MCF 10A (cell line): ENCODE results near the gene CIBAR2. TPM values are rescaled to one million over a fixed set of nuclear protein-coding genes. Genes with fewer than 3 reads are reported as not detected.

ENCODE experiments used
- BruUV-seq: library from RNA; stranded (reverse); fragments of 400-500 nt; replicated peaks from 2 replicates; lab custom pipeline; 2021; lab: Mats Ljungman, UMichigan
- CTCF ChIA-PET: fragments of 300-600 bp; sonication (Branson Sonifier 250); formaldehyde crosslinking; extraction: SDS; loops from one replicate; lab custom pipeline; 2021; ENCODE audit warnings: antibody characterized with exemption, inconsistent platforms; lab: Yijun Ruan, JAX
- POLR2A ChIA-PET: fragments of 300-600, 350-650 bp; sonication (Branson Sonifier 250); formaldehyde crosslinking; extraction: SDS; loops from one replicate; lab custom pipeline; 2020; ENCODE audit warnings: antibody characterized with exemption, inconsistent platforms; lab: Yijun Ruan, JAX
- DNase-seq: peaks from one replicate; pipeline ENCODE4 v3.0.0-alpha.2; 2018; ENCODE audit not compliant: unreplicated experiment
- H3K27ac Mint-ChIP-seq: one replicate; pipeline ENCODE4 v1.8.0; 2022; ENCODE audit warnings: mild to moderate bottlenecking, low read depth, mixed read lengths; ENCODE audit not compliant: unreplicated experiment
- H3K27me3 Mint-ChIP-seq: one replicate; pipeline ENCODE4 v1.8.0; 2022; ENCODE audit warnings: mixed read lengths; ENCODE audit not compliant: insufficient read depth, unreplicated experiment
- H3K36me3 Mint-ChIP-seq: one replicate; pipeline ENCODE4 v1.8.0; 2022; ENCODE audit warnings: mild to moderate bottlenecking, moderate library complexity, mixed read lengths; ENCODE audit not compliant: insufficient read depth, unreplicated experiment
- H3K4me1 Mint-ChIP-seq: one replicate; pipeline ENCODE4 v1.8.0; 2022; ENCODE audit warnings: mixed read lengths; ENCODE audit not compliant: insufficient read depth, unreplicated experiment
- H3K4me3 Mint-ChIP-seq: one replicate; pipeline ENCODE4 v1.8.0; 2022; ENCODE audit warnings: mild to moderate bottlenecking, moderate library complexity, mixed read lengths; ENCODE audit not compliant: unreplicated experiment
- H3K9me3 Mint-ChIP-seq: one replicate; pipeline ENCODE4 v1.8.0; 2022; ENCODE audit warnings: mixed read lengths; ENCODE audit not compliant: unreplicated experiment
- intact Hi-C: fragments of 100-400 bp; cut with micrococcal nuclease; formaldehyde crosslinking; loops from 2 replicates; pipeline ENCODE4 v1.14.1; 2022
- total RNA-seq: library from RNA; stranded (reverse); gene quantifications from 2 replicates; pipeline ENCODE4 v1.2.3, GENCODE V29; 2022
- TF ChIP-seq, protein P1 (sequence below): fragments of 200-600 bp; IDR thresholded peaks from one replicate; pipeline ENCODE4 v1.8.0; 2022; ENCODE audit warnings: antibody characterized with exemption, mild to moderate bottlenecking; ENCODE audit not compliant: unreplicated experiment

Gene CIBAR2
- total RNA-seq, 1 experiment from 2014 or later: not detected

DNA sequence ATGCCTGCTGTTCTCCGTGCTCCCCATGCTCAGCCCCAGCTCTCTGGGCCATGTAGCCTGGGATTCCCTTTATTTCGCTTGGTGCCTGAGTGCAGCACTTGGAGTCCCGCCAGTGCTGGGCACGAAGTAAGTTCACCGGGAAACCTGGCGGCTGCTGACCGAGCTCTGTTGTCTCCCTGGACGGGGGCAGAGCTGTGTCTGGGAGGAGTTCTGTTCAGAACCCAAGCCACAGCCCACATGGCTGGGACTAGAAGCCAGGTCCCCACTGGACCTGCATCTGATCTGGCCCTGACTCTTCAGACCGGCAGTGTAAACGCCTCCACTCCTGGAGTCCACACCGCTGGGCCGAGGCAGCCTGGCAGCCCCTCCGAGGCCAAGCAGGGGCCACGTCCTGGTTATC lies 37.5 kb upstream of the CIBAR2 start:
- Mint-ChIP-seq H3K27ac (no peak overlapping the region), H3K4me3 (no peak overlapping the region), H3K9me3 (no peaks in the 10 kb centered on the region), H3K4me1 (peaks cover 42% of the 10 kb centered on the region), H3K27me3 (no peaks in the 10 kb centered on the region), H3K36me3 (peaks cover 5% of the 10 kb centered on the region)
- no TSS peak for BruUV-seq
- TF ChIP-seq, protein P1, sequence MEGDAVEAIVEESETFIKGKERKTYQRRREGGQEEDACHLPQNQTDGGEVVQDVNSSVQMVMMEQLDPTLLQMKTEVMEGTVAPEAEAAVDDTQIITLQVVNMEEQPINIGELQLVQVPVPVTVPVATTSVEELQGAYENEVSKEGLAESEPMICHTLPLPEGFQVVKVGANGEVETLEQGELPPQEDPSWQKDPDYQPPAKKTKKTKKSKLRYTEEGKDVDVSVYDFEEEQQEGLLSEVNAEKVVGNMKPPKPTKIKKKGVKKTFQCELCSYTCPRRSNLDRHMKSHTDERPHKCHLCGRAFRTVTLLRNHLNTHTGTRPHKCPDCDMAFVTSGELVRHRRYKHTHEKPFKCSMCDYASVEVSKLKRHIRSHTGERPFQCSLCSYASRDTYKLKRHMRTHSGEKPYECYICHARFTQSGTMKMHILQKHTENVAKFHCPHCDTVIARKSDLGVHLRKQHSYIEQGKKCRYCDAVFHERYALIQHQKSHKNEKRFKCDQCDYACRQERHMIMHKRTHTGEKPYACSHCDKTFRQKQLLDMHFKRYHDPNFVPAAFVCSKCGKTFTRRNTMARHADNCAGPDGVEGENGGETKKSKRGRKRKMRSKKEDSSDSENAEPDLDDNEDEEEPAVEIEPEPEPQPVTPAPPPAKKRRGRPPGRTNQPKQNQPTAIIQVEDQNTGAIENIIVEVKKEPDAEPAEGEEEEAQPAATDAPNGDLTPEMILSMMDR: no peak
- ChIA-PET POLR2A (interaction anchor here (0.6 to 2.1 kb wide), 7 partner anchors 9 to 461 kb away, joined by 3 to 6 read pairs (median 3); no protein-coding TSS in a partner anchor), CTCF (interaction anchor here (0.7 to 1.8 kb wide), 3 partner anchors 95 to 114 kb away, joined by 3 to 8 read pairs (median 5); no protein-coding TSS in a partner anchor)
- peak; percentile 49 for DNase-seq
- intact Hi-C loops: no loop called here

DNA sequence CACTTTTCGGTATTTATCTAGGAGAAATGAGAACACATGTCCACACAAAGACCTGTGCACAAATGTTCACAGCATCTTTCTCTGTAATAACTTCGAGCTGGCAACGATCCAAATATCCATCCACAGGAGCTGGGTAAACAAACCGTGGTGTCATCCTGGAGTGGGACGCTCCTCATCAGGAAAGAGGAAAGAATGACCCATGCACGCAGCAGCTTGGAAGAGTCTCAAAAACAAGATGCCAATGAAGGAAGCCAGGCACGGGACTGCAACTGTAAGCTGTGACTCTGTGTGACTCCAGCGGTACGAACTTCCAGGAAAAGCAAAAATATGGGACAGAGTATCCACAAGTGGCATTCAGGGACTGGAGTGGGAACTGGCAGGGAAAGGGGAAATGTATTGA lies 36.7 kb upstream of the CIBAR2 start:
- peak; percentile 72 for DNase-seq
- TF ChIP-seq, protein P1: no peak
- ChIA-PET CTCF (interaction anchor here (0.7 to 1.8 kb wide), 4 partner anchors 96 to 288 kb away, joined by 3 to 8 read pairs (median 4); no protein-coding TSS in a partner anchor), POLR2A (interaction anchor here (0.6 to 2.1 kb wide), 6 partner anchors 9 to 71 kb away, joined by 3 to 6 read pairs (median 4); no protein-coding TSS in a partner anchor)
- BruUV-seq: no TSS peak
- peak overlapping the region; percentile 20 for H3K4me3 Mint-ChIP-seq
- no peak overlapping the region for H3K27ac Mint-ChIP-seq
- peaks cover 5% of the 10 kb centered on the region for H3K36me3 Mint-ChIP-seq
- intact Hi-C loops: no loop called here
- H3K9me3 Mint-ChIP-seq: no peaks in the 10 kb centered on the region
- H3K4me1 Mint-ChIP-seq: peaks cover 38% of the 10 kb centered on the region
- H3K27me3 Mint-ChIP-seq: no peaks in the 10 kb centered on the region

DNA sequence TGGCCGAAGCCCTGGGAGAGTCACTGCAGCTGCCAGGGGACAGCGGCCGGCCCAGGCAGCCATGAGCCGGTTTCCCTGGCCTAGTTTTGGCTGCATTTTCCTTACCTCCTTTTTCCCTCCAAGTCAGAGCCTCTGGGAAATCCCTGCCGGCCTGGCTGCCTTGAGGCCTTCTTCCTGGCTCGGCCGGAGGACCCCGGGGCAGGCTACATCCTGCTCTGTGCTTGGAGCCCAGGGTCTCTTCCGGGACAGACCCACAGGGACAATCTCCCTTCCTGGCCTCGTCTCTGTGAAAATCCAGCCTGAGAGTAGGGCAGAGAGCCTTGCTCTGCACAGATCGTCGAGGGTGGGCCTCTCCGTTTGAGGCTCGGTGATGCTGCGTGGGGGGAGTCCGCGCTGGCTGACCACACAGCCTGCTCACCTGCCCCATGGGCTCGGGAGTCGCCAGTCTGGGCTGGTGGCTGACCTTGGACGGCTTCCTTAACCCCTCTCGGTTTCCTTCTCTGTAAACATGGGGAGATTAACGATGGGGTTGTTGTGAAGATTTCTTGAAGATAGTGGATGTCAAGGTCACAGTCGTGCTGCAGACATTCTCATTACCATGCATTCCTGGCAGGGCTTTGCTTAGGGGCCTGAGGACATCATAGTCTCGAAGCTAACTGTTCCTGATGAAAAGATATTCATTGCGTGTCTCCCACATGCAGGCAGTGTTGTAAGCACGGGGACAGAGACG lies 34.8 kb upstream of the CIBAR2 start:
- H3K27me3 Mint-ChIP-seq: no peaks in the 10 kb centered on the region
- no peak for DNase-seq
- H3K4me1 Mint-ChIP-seq: peaks cover 30% of the 10 kb centered on the region
- H3K27ac Mint-ChIP-seq: no peak overlapping the region
- no peak overlapping the region for H3K4me3 Mint-ChIP-seq
- ChIA-PET CTCF (no interaction called here), POLR2A (no interaction called here)
- BruUV-seq: no TSS peak
- TF ChIP-seq, protein P1: no peak
- peaks cover 5% of the 10 kb centered on the region for H3K36me3 Mint-ChIP-seq
- intact Hi-C loops: no loop called here
- H3K9me3 Mint-ChIP-seq: no peaks in the 10 kb centered on the region

DNA sequence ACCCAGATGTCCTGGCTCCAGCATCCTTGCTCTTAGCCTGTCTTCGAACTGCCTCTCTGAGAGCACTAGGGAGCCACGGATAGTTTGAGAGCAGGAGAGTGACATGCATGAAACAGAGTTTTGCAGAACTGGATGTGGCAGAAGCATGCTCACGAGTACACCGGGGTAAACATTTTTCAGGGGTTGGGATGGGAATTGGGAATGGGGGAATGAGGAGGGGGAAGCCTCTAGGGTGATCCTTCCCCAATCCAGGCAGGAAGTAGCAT lies 34.2 kb upstream of the CIBAR2 start:
- Mint-ChIP-seq H3K27ac (no peak overlapping the region), H3K36me3 (peaks cover 3% of the 10 kb centered on the region), H3K4me1 (peaks cover 25% of the 10 kb centered on the region), H3K4me3 (no peak overlapping the region), H3K27me3 (no peaks in the 10 kb centered on the region), H3K9me3 (no peaks in the 10 kb centered on the region)
- DNase-seq: no peak
- CTCF ChIA-PET: no interaction called here
- TF ChIP-seq, protein P1: no peak
- POLR2A ChIA-PET: no interaction called here
- BruUV-seq: no TSS peak
- intact Hi-C loops: no loop called here
